Thoracic aorta (tissue), 2 donors: Measurements from ENCODE around the gene SPOCK3. TPM values are rescaled to one million over a fixed set of nuclear protein-coding genes. Genes with fewer than 3 reads are reported as not detected.

Experiments used
- ATAC-seq: fragments of 150-250 bp; one replicate; pipeline ENCODE4 v1.8.0; 2017; ENCODE audit warnings: low read depth; ENCODE audit not compliant: insufficient number of reproducible peaks, low FRiP score
- DNase-seq: peaks from one replicate; pipeline ENCODE4 v3.0.0-alpha.2; 2020; ENCODE audit warnings: low spot score
- H3K27ac ChIP-seq, 2 donors: fragments of 200-600 bp; sonication (generic); 1 replicate in 1 of 2; 2 replicates in 1 of 2; pipeline ENCODE4 v1.5.1; 2016; ENCODE audit warnings: mild to moderate bottlenecking in 2 of 2, moderate library complexity in 2 of 2
- H3K27me3 ChIP-seq: fragments of 200-600 bp; sonication (generic); replicated peaks from 2 replicates; pipeline ENCODE4 v1.6.0; 2016; ENCODE audit warnings: mild to moderate bottlenecking; ENCODE audit not compliant: insufficient read depth
- H3K36me3 ChIP-seq: fragments of 200-600 bp; sonication (generic); one replicate; pipeline ENCODE4 v1.5.1; 2016
- H3K4me1 ChIP-seq, 2 donors: fragments of 200-600 bp; sonication (generic); 1 replicate in 1 of 2; 2 replicates in 1 of 2; pipeline versions ENCODE4 v1.5.1 to v1.6.0; 2016; ENCODE audit warnings: low read depth in 2 of 2, mild to moderate bottlenecking in 1 of 2; ENCODE audit not compliant: control insufficient read depth in 1 of 2
- H3K4me3 ChIP-seq: fragments of 200-600 bp; sonication (generic); 2 replicates; pipeline ENCODE4 v1.5.1; 2016; ENCODE audit warnings: mild to moderate bottlenecking
- H3K9me3 ChIP-seq: fragments of 200-600 bp; sonication (generic); 2 replicates; pipeline ENCODE4 v1.5.1; 2016
- total RNA-seq, 2 donors: library from RNA; depleted of rRNA; stranded (reverse); fragments of >200 nt; gene quantifications; one replicate each; pipeline versions ENCODE4 v1.1.0 to v1.2.3, GENCODE V29; 2016
- TF ChIP-seq, protein P1 (sequence below): fragments of 200-600 bp; sonication (generic); IDR thresholded peaks from one replicate; pipeline ENCODE4 v1.5.1; 2019; ENCODE audit warnings: antibody characterized with exemption

SPOCK3 gene
- total RNA-seq, 2 donors from 2014 or later = not detected

DNA sequence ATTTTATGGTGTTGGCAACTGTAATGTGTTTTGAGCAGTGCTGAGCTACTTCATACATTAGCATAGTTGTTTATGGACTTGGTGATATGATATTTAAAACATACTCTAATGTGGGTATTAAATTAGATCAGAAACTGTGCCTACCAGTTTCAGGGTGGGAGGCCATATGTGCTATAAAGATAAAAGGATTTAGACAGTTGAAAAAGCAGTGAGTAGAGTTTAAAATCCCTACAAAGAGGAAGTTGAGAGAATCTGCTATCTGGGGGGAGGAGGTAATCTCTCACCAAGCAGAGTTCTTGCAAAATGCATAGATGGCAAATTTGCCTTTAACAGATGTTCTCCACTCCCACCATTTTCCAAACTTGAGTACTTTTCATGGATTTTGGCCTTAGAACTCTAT is 154.5 kb downstream of the SPOCK3 start:
- ATAC-seq (no peak), DNase-seq (no peak)
- H3K4me3 ChIP-seq = no peak overlapping the region

GRCh38 chr4:167052631-167053091 is 181.6 kb downstream of the SPOCK3 start:
- no peak for DNase-seq
- TF ChIP-seq, protein P1, sequence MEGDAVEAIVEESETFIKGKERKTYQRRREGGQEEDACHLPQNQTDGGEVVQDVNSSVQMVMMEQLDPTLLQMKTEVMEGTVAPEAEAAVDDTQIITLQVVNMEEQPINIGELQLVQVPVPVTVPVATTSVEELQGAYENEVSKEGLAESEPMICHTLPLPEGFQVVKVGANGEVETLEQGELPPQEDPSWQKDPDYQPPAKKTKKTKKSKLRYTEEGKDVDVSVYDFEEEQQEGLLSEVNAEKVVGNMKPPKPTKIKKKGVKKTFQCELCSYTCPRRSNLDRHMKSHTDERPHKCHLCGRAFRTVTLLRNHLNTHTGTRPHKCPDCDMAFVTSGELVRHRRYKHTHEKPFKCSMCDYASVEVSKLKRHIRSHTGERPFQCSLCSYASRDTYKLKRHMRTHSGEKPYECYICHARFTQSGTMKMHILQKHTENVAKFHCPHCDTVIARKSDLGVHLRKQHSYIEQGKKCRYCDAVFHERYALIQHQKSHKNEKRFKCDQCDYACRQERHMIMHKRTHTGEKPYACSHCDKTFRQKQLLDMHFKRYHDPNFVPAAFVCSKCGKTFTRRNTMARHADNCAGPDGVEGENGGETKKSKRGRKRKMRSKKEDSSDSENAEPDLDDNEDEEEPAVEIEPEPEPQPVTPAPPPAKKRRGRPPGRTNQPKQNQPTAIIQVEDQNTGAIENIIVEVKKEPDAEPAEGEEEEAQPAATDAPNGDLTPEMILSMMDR = no peak
- ATAC-seq = no peak

More for the DNA sequence above, 154.5 kb downstream of the SPOCK3 start:
- Histone ChIP-seq H3K4me1 (no peaks in the 10 kb centered on the region), H3K36me3 (no peaks in the 10 kb centered on the region), H3K9me3 (no peaks in the 10 kb centered on the region), H3K27ac (no peak overlapping the region), H3K27me3 (no peaks in the 10 kb centered on the region)
- TF ChIP-seq, protein P1 = no peak

GRCh38 chr4:167049257-167049656 is 185.0 kb downstream of the SPOCK3 start:
- H3K9me3 ChIP-seq = no peaks in the 10 kb centered on the region

More at GRCh38 chr4:167052631-167053091, 181.6 kb downstream of the SPOCK3 start:
- Histone ChIP-seq H3K27ac (no peak overlapping the region), H3K36me3 (no peaks in the 10 kb centered on the region), H3K4me3 (no peak overlapping the region), H3K4me1 (no peaks in the 10 kb centered on the region), H3K27me3 (no peaks in the 10 kb centered on the region), H3K9me3 (no peaks in the 10 kb centered on the region)

GRCh38 chr4:167041524-167041923 is 192.8 kb downstream of the SPOCK3 start:
- no peaks in the 10 kb centered on the region for H3K36me3 ChIP-seq
- H3K27me3 ChIP-seq = no peaks in the 10 kb centered on the region
- TF ChIP-seq, protein P1 = no peak
- DNase-seq = no peak
- H3K4me1 ChIP-seq = no peaks in the 10 kb centered on the region
- H3K9me3 ChIP-seq = no peaks in the 10 kb centered on the region
- ATAC-seq = no peak
- H3K27ac ChIP-seq = no peak overlapping the region
- no peak overlapping the region for H3K4me3 ChIP-seq

More at GRCh38 chr4:167049257-167049656, 185.0 kb downstream of the SPOCK3 start:
- Histone ChIP-seq H3K4me1 (no peaks in the 10 kb centered on the region), H3K4me3 (no peak overlapping the region), H3K27ac (no peak overlapping the region), H3K36me3 (no peaks in the 10 kb centered on the region), H3K27me3 (no peaks in the 10 kb centered on the region)
- ATAC-seq = no peak
- DNase-seq = no peak
- TF ChIP-seq, protein P1 = no peak

DNA sequence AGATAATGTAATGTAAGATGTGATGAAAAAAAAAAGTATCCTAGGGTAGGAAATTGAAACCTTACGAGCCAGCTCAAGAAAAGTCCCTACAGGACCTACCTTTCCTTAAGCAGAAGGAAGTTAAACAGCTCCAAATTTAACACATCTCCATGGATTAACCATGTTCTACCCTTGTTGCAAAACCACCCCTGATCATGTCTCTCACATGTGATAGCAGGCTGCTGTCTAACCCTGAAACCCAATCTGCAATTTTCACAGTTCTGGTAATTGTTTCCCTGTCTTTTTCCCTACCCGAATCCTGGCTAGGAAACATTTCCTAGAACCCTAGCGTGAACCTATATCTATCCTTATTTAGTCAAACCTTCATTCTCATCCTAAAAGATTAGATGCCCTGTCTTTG is 198.9 kb downstream of the SPOCK3 start:
- Histone ChIP-seq H3K27me3 (no peaks in the 10 kb centered on the region), H3K4me1 (peaks cover 0 to 4% of the 10 kb centered on the region in 2 donors), H3K4me3 (no peak overlapping the region), H3K27ac (no peak overlapping the region), H3K9me3 (no peaks in the 10 kb centered on the region), H3K36me3 (no peaks in the 10 kb centered on the region)
- TF ChIP-seq, protein P1 = no peak
- ATAC-seq (no peak), DNase-seq (no peak)
